Measurements from ENCODE around the gene PIAS4. TPM values are rescaled to one million over a fixed set of nuclear protein-coding genes. Genes with fewer than 3 reads are reported as not detected.

The PIAS4 gene
- total RNA-seq, 1 donor = 21.4 TPM

GRCh38 chr19:4043401-4043800, 35.9 kb downstream of the PIAS4 start:
- no peaks in the 10 kb centered on the region for H3K27me3 ChIP-seq (ENCODE audit: insufficient read depth, low read length)
- H3K4me2 ChIP-seq (ENCODE audit: insufficient read depth, low read length) = no peak overlapping the region
- H3K4me3 ChIP-seq (ENCODE audit: insufficient read depth, low read length) = no peak overlapping the region
- H3K79me2 ChIP-seq (ENCODE audit: insufficient read depth, low read length) = peaks cover 78% of the 10 kb centered on the region
- no peak overlapping the region for H3K27ac ChIP-seq (ENCODE audit: low read depth, low read length)
- no peak for DNase-seq (ENCODE audit: insufficient read length, low spot score, missing footprints)
- H3K9me3 ChIP-seq (ENCODE audit: low read depth, low read length) = no peaks in the 10 kb centered on the region
- peaks cover 29% of the 10 kb centered on the region for H4K20me1 ChIP-seq (ENCODE audit: insufficient read depth, low read length)
- no peak for TF ChIP-seq CTCF (IDR thresholded peaks at IDR 0.05; ENCODE audit: extremely low read depth, low read depth, low read length)
- no peaks in the 10 kb centered on the region for H3K4me1 ChIP-seq (ENCODE audit: insufficient read depth, low read length)
- H2AFZ ChIP-seq (ENCODE audit: low read length) = no peak overlapping the region
- peaks cover 22% of the 10 kb centered on the region for H3K36me3 ChIP-seq (ENCODE audit: insufficient read depth, low read length)

GRCh38 chr19:4043966-4044715, 36.6 kb downstream of the PIAS4 start:
- Histone ChIP-seq H2AFZ (ENCODE audit: low read length) (no peak overlapping the region), H3K27ac (ENCODE audit: low read depth, low read length) (no peak overlapping the region), H3K4me2 (ENCODE audit: insufficient read depth, low read length) (no peak overlapping the region), H3K9me3 (ENCODE audit: low read depth, low read length) (no peaks in the 10 kb centered on the region), H3K27me3 (ENCODE audit: insufficient read depth, low read length) (no peaks in the 10 kb centered on the region), H3K36me3 (ENCODE audit: insufficient read depth, low read length) (peaks cover 22% of the 10 kb centered on the region), H3K4me1 (ENCODE audit: insufficient read depth, low read length) (no peaks in the 10 kb centered on the region), H3K4me3 (ENCODE audit: insufficient read depth, low read length) (no peak overlapping the region), H4K20me1 (ENCODE audit: insufficient read depth, low read length) (peaks cover 30% of the 10 kb centered on the region), H3K79me2 (ENCODE audit: insufficient read depth, low read length) (peaks cover 83% of the 10 kb centered on the region)
- no peak for DNase-seq (ENCODE audit: insufficient read length, low spot score, missing footprints)
- TF ChIP-seq CTCF (IDR thresholded peaks at IDR 0.05; ENCODE audit: extremely low read depth, low read depth, low read length) = no peak

GRCh38 chr19:4044990-4045465, 37.5 kb downstream of the PIAS4 start:
- TF ChIP-seq CTCF (IDR thresholded peaks at IDR 0.05; ENCODE audit: extremely low read depth, low read depth, low read length) = no peak

GRCh38 chr19:4045597-4046361, 38.2 kb downstream of the PIAS4 start:
- H3K27me3 ChIP-seq (ENCODE audit: insufficient read depth, low read length) = no peaks in the 10 kb centered on the region
- no peak overlapping the region for H3K4me2 ChIP-seq (ENCODE audit: insufficient read depth, low read length)
- H3K9me3 ChIP-seq (ENCODE audit: low read depth, low read length) = no peaks in the 10 kb centered on the region
- TF ChIP-seq CTCF (IDR thresholded peaks at IDR 0.05; ENCODE audit: extremely low read depth, low read depth, low read length) = no peak
- peaks cover 90% of the 10 kb centered on the region for H3K79me2 ChIP-seq (ENCODE audit: insufficient read depth, low read length)
- H3K36me3 ChIP-seq (ENCODE audit: insufficient read depth, low read length) = peaks cover 32% of the 10 kb centered on the region
- no peaks in the 10 kb centered on the region for H3K4me1 ChIP-seq (ENCODE audit: insufficient read depth, low read length)
- H4K20me1 ChIP-seq (ENCODE audit: insufficient read depth, low read length) = peaks cover 36% of the 10 kb centered on the region
- H2AFZ ChIP-seq (ENCODE audit: low read length) = no peak overlapping the region
- no peak overlapping the region for H3K4me3 ChIP-seq (ENCODE audit: insufficient read depth, low read length)
- no peak overlapping the region for H3K27ac ChIP-seq (ENCODE audit: low read depth, low read length)
- DNase-seq (ENCODE audit: insufficient read length, low spot score, missing footprints) = no peak

More at GRCh38 chr19:4044990-4045465, 37.5 kb downstream of the PIAS4 start:
- H3K4me1 ChIP-seq (ENCODE audit: insufficient read depth, low read length) = no peaks in the 10 kb centered on the region
- H3K36me3 ChIP-seq (ENCODE audit: insufficient read depth, low read length) = peaks cover 28% of the 10 kb centered on the region
- DNase-seq (ENCODE audit: insufficient read length, low spot score, missing footprints) = no peak
- H4K20me1 ChIP-seq (ENCODE audit: insufficient read depth, low read length) = peaks cover 35% of the 10 kb centered on the region
- H3K27ac ChIP-seq (ENCODE audit: low read depth, low read length) = no peak overlapping the region
- H3K4me3 ChIP-seq (ENCODE audit: insufficient read depth, low read length) = no peak overlapping the region
- H3K4me2 ChIP-seq (ENCODE audit: insufficient read depth, low read length) = no peak overlapping the region
- no peaks in the 10 kb centered on the region for H3K27me3 ChIP-seq (ENCODE audit: insufficient read depth, low read length)
- H3K9me3 ChIP-seq (ENCODE audit: low read depth, low read length) = no peaks in the 10 kb centered on the region
- peaks cover 88% of the 10 kb centered on the region for H3K79me2 ChIP-seq (ENCODE audit: insufficient read depth, low read length)
- no peak overlapping the region for H2AFZ ChIP-seq (ENCODE audit: low read length)

Data from osteoblast (primary cell).